RWPE1 (cell line): ENCODE data around the gene NUB1.

ENCODE experiments used
- CTCF ChIA-PET: fragments of 350-600 bp; sonication (Branson Sonifier 250); formaldehyde crosslinking; extraction: SDS; loops from one replicate; lab custom pipeline; 2021; lab: Yijun Ruan, JAX
- POLR2A ChIA-PET: fragments of 400-600 bp; formaldehyde crosslinking; extraction: SDS; loops from one replicate; lab custom pipeline; 2020; ENCODE audit warnings: antibody characterized with exemption; ENCODE audit not compliant: low non-redundant PET; lab: Yijun Ruan, JAX
- DNase-seq: peaks from one replicate; pipeline ENCODE4 v3.0.0; 2012; ENCODE audit warnings: low spot score
- H3K27ac ChIP-seq: fragments of 450-650 bp; 2 replicates; pipeline ENCODE4 v1.5.1; 2017
- CTCF ChIP-seq: fragments of 450-650 bp; conservative IDR thresholded peaks from 2 replicates; pipeline ENCODE4 v1.5.1; 2017; ENCODE audit warnings: low read depth, mild to moderate bottlenecking

Gene NUB1

GRCh38 chr7:151380199-151381097, 38.8 kb downstream of the NUB1 start:
- ChIA-PET POLR2A (no interaction called here), CTCF (no interaction called here)
- DNase-seq, result no peak
- no peak overlapping the region for H3K27ac ChIP-seq
- no peak for TF ChIP-seq CTCF

- CTCF ChIA-PET, result no interaction called here
- POLR2A ChIA-PET, result no interaction called here
- H3K27ac ChIP-seq, result no peak overlapping the region
- TF ChIP-seq CTCF, result no peak
- no peak for DNase-seq
These were observed 39.4 kb downstream of the NUB1 start for GRCh38 chr7:151381098-151381347.

- DNase-seq, result no peak
- ChIA-PET CTCF (interaction anchor here (0.6 kb wide), 1 partner anchor 23 kb away, joined by 5 read pairs; no protein-coding TSS in a partner anchor), POLR2A (no interaction called here)
- TF ChIP-seq CTCF, result no peak
- H3K27ac ChIP-seq, result no peak overlapping the region
These were observed 39.9 kb downstream of the NUB1 start for GRCh38 chr7:151381348-151382078.

GRCh38 chr7:151382079-151382885, 40.7 kb downstream of the NUB1 start:
- no peak overlapping the region for H3K27ac ChIP-seq
- DNase-seq, result no peak
- CTCF ChIA-PET, result interaction anchor here (0.6 kb wide), 1 partner anchor 22 kb away, joined by 5 read pairs; no protein-coding TSS in a partner anchor
- POLR2A ChIA-PET, result no interaction called here
- TF ChIP-seq CTCF, result no peak

GRCh38 chr7:151383638-151384351, 42.2 kb downstream of the NUB1 start:
- no peak for TF ChIP-seq CTCF
- ChIA-PET CTCF (no interaction called here), POLR2A (no interaction called here)

More at GRCh38 chr7:151383638-151384351, 42.2 kb downstream of the NUB1 start:
- peak; percentile 32 for DNase-seq
- H3K27ac ChIP-seq, result peak overlapping the region; percentile 25; the same call in 1 of the 2 replicates
